IPS-18a (cell line): ENCODE data around the gene LCTL.

ENCODE experiments used
- H3K27ac ChIP-seq: one replicate; pipeline ENCODE4 v1.5.1; 2013; ENCODE audit warnings: low read length
- H3K27me3 ChIP-seq: one replicate; pipeline ENCODE4 v1.6.1; 2013; ENCODE audit warnings: mild to moderate bottlenecking, low read length; ENCODE audit not compliant: control insufficient read depth, insufficient read depth
- H3K36me3 ChIP-seq: one replicate; pipeline ENCODE4 v1.6.1; 2013; ENCODE audit warnings: low read depth, low read length; ENCODE audit not compliant: control insufficient read depth
- H3K4me1 ChIP-seq: one replicate; pipeline ENCODE4 v1.6.1; 2013; ENCODE audit warnings: low read depth, low read length; ENCODE audit not compliant: control insufficient read depth
- H3K4me3 ChIP-seq: one replicate; pipeline ENCODE4 v1.5.1; 2013; ENCODE audit warnings: low read length
- H3K9ac ChIP-seq: one replicate; pipeline ENCODE4 v1.6.1; 2013; ENCODE audit warnings: mild to moderate bottlenecking, low read length, moderate library complexity
- H3K9me3 ChIP-seq: one replicate; pipeline ENCODE4 v1.6.1; 2013; ENCODE audit warnings: low read depth, low read length; ENCODE audit not compliant: control insufficient read depth

Gene LCTL

DNA sequence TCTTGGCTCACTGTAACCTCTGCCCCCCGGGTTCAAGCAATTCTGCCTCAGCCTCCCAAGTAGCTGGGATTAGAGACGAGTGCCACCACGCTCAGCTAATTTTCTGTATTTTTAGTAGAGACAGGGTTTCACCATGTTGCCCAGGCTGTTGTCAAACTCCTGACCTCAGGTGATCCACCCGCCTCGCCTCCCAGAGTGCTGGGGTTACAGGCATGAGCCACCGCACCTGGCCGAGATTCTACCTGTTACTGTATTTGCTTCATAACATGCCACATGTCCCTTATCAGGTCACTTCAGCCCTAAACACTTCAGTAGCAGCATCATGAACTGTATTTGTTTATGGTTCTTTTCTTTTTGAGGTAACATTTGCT is 7.5 kb upstream of the LCTL start:
- Histone ChIP-seq H3K9ac (no peak overlapping the region), H3K36me3 (no peaks in the 10 kb centered on the region), H3K4me1 (no peaks in the 10 kb centered on the region), H3K27ac (no peak overlapping the region), H3K4me3 (no peak overlapping the region), H3K9me3 (no peaks in the 10 kb centered on the region), H3K27me3 (no peaks in the 10 kb centered on the region)

- Histone ChIP-seq H3K27me3 (no peaks in the 10 kb centered on the region), H3K4me3 (no peak overlapping the region), H3K4me1 (no peaks in the 10 kb centered on the region), H3K27ac (no peak overlapping the region), H3K9ac (no peak overlapping the region), H3K9me3 (no peaks in the 10 kb centered on the region), H3K36me3 (no peaks in the 10 kb centered on the region)
These were observed 6.3 kb upstream of the LCTL start for GRCh38 chr15:66572146-66572545.

- Histone ChIP-seq H3K4me3 (no peak overlapping the region), H3K9ac (no peak overlapping the region), H3K9me3 (no peaks in the 10 kb centered on the region), H3K27ac (no peak overlapping the region), H3K27me3 (no peaks in the 10 kb centered on the region), H3K4me1 (peaks cover 9% of the 10 kb centered on the region), H3K36me3 (no peaks in the 10 kb centered on the region)
These were observed 5.2 kb upstream of the LCTL start for GRCh38 chr15:66570842-66571478.

GRCh38 chr15:66570327-66570726 is 4.5 kb upstream of the LCTL start:
- Histone ChIP-seq H3K27me3 (no peaks in the 10 kb centered on the region), H3K9me3 (no peaks in the 10 kb centered on the region), H3K4me1 (peaks cover 14% of the 10 kb centered on the region), H3K36me3 (no peaks in the 10 kb centered on the region), H3K9ac (no peak overlapping the region), H3K27ac (no peak overlapping the region), H3K4me3 (no peak overlapping the region)

DNA sequence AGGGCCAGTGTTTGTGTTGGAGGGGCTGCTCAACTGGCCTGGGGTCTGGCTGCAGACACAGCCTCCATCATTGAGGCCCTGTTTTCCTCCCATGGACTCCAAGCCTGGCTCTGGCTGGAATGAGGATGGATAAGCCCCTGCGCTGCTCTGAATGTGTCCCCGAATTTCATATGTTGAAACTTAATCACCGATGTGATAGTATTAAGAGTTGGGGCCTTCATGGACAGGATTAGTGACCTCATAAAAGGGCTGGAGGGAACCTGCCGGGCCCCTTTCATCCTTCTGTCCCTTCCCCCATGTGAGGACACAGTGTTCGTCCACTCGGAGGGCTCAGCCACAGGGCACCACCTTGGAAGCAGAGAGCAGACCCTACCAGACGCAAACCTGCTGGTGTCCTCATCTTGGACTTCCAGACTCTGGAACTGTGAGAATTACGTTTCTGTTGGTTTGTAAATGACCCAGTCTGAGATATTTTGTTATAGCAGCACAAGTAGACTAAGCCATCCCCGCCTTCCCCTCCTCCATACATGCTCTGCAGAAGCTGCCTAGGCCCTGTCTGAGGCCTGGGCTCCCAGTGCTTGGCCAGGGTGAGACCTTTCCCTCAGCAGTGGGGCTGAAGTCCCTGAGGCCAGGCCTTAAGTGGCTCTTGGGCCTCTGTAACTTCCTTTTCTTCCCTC is 3.8 kb upstream of the LCTL start:
- no peaks in the 10 kb centered on the region for H3K9me3 ChIP-seq
- H3K9ac ChIP-seq: no peak overlapping the region
- peaks cover 18% of the 10 kb centered on the region for H3K4me1 ChIP-seq
- no peaks in the 10 kb centered on the region for H3K36me3 ChIP-seq
- H3K4me3 ChIP-seq: no peak overlapping the region
- no peaks in the 10 kb centered on the region for H3K27me3 ChIP-seq
- no peak overlapping the region for H3K27ac ChIP-seq

DNA sequence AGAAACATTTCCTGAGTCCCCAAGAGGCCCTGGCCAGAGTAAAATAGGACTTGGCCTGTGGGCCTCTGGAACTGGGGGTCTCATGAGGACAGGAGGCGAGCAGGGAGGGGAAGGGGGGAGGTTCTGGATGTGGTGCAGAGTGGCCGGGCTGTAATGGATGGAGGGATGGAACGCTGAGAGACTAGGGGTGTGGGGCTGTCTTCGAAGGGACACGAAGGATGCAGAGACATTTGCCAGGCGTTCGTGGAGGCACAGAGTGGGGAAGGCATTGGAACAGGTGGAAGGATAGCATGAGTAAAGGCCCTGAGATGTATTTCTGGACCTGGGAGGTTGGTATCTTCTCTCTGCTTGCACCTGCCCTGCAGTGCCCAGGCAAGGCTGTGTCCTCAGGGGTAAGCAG is 2.1 kb upstream of the LCTL start:
- no peaks in the 10 kb centered on the region for H3K36me3 ChIP-seq
- no peak overlapping the region for H3K27ac ChIP-seq
- H3K9me3 ChIP-seq: no peaks in the 10 kb centered on the region
- no peaks in the 10 kb centered on the region for H3K27me3 ChIP-seq
- peaks cover 18% of the 10 kb centered on the region for H3K4me1 ChIP-seq
- no peak overlapping the region for H3K9ac ChIP-seq
- H3K4me3 ChIP-seq: no peak overlapping the region

GRCh38 chr15:66566963-66567531 is 1.2 kb upstream of the LCTL start:
- H3K27me3 ChIP-seq: no peaks in the 10 kb centered on the region
- no peaks in the 10 kb centered on the region for H3K9me3 ChIP-seq
- H3K4me3 ChIP-seq: no peak overlapping the region
- no peak overlapping the region for H3K27ac ChIP-seq
- H3K4me1 ChIP-seq: peaks cover 18% of the 10 kb centered on the region
- no peaks in the 10 kb centered on the region for H3K36me3 ChIP-seq
- no peak overlapping the region for H3K9ac ChIP-seq

DNA sequence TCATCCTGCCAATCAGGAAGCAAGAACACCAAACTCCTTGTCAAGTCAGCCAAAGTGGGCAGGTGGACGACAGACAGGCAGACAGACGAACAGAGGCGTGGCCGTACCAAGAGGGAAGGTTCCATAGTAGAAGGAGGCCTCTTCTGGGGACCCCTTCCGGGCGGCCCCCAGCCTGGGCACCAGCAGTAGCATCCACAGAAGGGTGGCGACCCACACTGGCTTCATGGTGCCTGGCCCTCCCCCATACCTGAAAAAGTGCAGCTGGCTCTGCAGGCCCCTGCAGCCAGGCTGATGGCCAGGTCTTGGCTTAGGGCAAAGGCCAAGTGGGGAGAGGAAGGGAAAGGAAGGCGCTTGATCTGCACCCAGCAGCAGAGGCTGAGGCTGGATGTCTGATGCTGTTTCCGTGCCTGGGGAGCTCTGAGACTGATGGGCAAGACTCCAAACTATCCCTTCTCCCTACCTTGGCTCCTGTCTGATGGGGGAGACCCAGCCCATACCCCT is 607 bp downstream of the LCTL start:
- H3K9me3 ChIP-seq: no peaks in the 10 kb centered on the region
- H3K27ac ChIP-seq: no peak overlapping the region
- no peaks in the 10 kb centered on the region for H3K27me3 ChIP-seq
- H3K9ac ChIP-seq: no peak overlapping the region
- peaks cover 18% of the 10 kb centered on the region for H3K4me1 ChIP-seq
- H3K4me3 ChIP-seq: peak overlapping the region; percentile 23
- H3K36me3 ChIP-seq: no peaks in the 10 kb centered on the region

- no peaks in the 10 kb centered on the region for H3K36me3 ChIP-seq
- H3K9me3 ChIP-seq: no peaks in the 10 kb centered on the region
- H3K27ac ChIP-seq: no peak overlapping the region
- no peaks in the 10 kb centered on the region for H3K27me3 ChIP-seq
- no peak overlapping the region for H3K4me3 ChIP-seq
- no peak overlapping the region for H3K9ac ChIP-seq
- H3K4me1 ChIP-seq: peaks cover 18% of the 10 kb centered on the region
These were observed 1.4 kb downstream of the LCTL start for GRCh38 chr15:66564136-66565041.

DNA sequence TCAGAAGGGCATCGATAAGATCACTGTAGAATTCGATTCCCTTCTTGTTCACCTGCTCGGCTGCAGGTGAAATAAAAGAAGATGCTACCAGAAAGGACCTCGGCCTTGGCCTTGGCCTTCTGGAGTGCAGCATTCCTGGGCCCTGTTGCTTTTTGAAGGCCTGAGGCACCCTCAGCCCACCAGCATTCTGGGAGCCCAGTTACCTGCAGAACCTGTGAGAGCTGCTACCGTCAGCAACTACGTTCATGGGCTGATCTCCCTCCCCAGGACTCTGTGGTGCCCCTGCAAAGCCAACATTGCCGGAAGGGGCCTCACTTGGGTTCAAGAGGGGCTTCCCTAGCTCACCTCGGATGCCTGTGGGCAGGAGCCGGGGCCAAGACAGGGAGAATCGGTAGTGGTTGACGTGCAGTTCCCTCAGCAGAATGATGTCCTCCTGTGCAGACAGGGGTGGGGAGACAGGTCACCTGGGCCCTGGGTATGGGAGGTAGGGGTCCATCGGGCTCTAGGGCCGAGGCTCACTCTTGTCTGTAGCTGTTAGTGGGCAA is 2.2 kb downstream of the LCTL start:
- H3K27ac ChIP-seq: no peak overlapping the region

DNA sequence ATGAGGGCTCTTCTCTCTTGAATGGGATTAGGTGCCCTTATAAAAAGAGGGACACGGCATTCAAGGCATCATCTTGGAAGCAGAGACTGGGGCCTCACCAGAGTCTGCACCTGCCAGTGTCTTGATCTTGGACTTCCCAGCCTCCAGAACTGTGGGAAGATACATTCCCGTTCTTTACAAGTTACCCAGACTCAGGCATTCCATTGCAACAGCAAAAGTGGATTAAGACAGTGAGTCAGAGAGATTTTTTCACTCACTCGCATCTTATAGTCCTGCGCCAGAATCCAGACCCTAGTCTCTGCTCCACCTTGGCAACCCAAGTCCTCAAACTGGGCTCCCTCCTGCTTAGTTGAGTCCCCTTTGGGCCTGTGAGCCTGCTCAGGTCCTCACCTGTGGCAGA is 2.7 kb downstream of the LCTL start:
- Histone ChIP-seq H3K9ac (no peak overlapping the region), H3K4me3 (no peak overlapping the region), H3K9me3 (no peaks in the 10 kb centered on the region), H3K27ac (no peak overlapping the region), H3K4me1 (peaks cover 18% of the 10 kb centered on the region), H3K27me3 (no peaks in the 10 kb centered on the region), H3K36me3 (no peaks in the 10 kb centered on the region)

More for the DNA sequence above, 2.2 kb downstream of the LCTL start:
- H3K4me3 ChIP-seq: no peak overlapping the region
- H3K27me3 ChIP-seq: no peaks in the 10 kb centered on the region
- H3K9me3 ChIP-seq: no peaks in the 10 kb centered on the region
- H3K36me3 ChIP-seq: no peaks in the 10 kb centered on the region
- H3K9ac ChIP-seq: no peak overlapping the region
- H3K4me1 ChIP-seq: peaks cover 18% of the 10 kb centered on the region
